GM06990 (cell line): ENCODE measurements around the gene MRPL43.

ENCODE experiments used
- DNase-seq: peaks from one replicate; pipeline ENCODE4 v3.0.0-alpha.2; 2011; ENCODE audit not compliant: insufficient read length; ENCODE audit errors: extremely low read depth
- H3K27me3 ChIP-seq: replicated peaks from 2 replicates; pipeline ENCODE4 v1.6.0; 2011; ENCODE audit warnings: low read length; ENCODE audit not compliant: control insufficient read depth, insufficient read depth
- H3K36me3 ChIP-seq: 2 replicates; pipeline ENCODE4 v1.5.1; 2011; ENCODE audit warnings: low read length; ENCODE audit not compliant: control insufficient read depth, insufficient read depth
- H3K4me3 ChIP-seq: replicated peaks from 2 replicates; pipeline ENCODE4 v1.5.1; 2011; ENCODE audit warnings: low read depth, mild to moderate bottlenecking, control low read depth, low read length
- CTCF ChIP-seq: IDR thresholded peaks from 2 replicates; pipeline ENCODE4 v1.5.1; 2011; ENCODE audit warnings: low read length, control low read depth, mild to moderate bottlenecking, inconsistent platforms; ENCODE audit not compliant: insufficient read depth, poor library complexity, severe bottlenecking

Gene MRPL43

GRCh38 chr10:100982916-100983830 is 4.1 kb downstream of the MRPL43 start:
- DNase-seq = no peak
- no peak for TF ChIP-seq CTCF
- Histone ChIP-seq H3K4me3 (no peak overlapping the region), H3K36me3 (peaks cover 7% of the 10 kb centered on the region), H3K27me3 (no peaks in the 10 kb centered on the region)

GRCh38 chr10:100981178-100981772 is 6.0 kb downstream of the MRPL43 start:
- Histone ChIP-seq H3K36me3 (peaks cover 7% of the 10 kb centered on the region), H3K4me3 (no peak overlapping the region), H3K27me3 (no peaks in the 10 kb centered on the region)
- TF ChIP-seq CTCF = no peak
- DNase-seq = no peak

GRCh38 chr10:100980711-100981110 is 6.6 kb downstream of the MRPL43 start:
- TF ChIP-seq CTCF = no peak
- peaks cover 7% of the 10 kb centered on the region for H3K36me3 ChIP-seq
- H3K27me3 ChIP-seq = no peaks in the 10 kb centered on the region
- H3K4me3 ChIP-seq = no peak overlapping the region
- DNase-seq = no peak

- Histone ChIP-seq H3K36me3 (peaks cover 6% of the 10 kb centered on the region), H3K27me3 (no peaks in the 10 kb centered on the region), H3K4me3 (no peak overlapping the region)
- no peak for TF ChIP-seq CTCF
- no peak for DNase-seq
Measured at GRCh38 chr10:100980311-100980710, 7.0 kb downstream of the MRPL43 start.

- H3K4me3 ChIP-seq = no peak overlapping the region
- no peak for TF ChIP-seq CTCF
- no peak for DNase-seq
- no peaks in the 10 kb centered on the region for H3K27me3 ChIP-seq
- peaks cover 6% of the 10 kb centered on the region for H3K36me3 ChIP-seq
Measured at GRCh38 chr10:100979791-100980272, 7.5 kb downstream of the MRPL43 start.

GRCh38 chr10:100978901-100979195 is 8.4 kb downstream of the MRPL43 start:
- Histone ChIP-seq H3K27me3 (no peaks in the 10 kb centered on the region), H3K36me3 (peaks cover 6% of the 10 kb centered on the region), H3K4me3 (no peak overlapping the region)
- no peak for TF ChIP-seq CTCF
- DNase-seq = no peak
